GM20000 (cell line): ENCODE data around the gene NLRP7.
"Not testable (repeated sequence)": the region's sequence is repeated elsewhere in the genome, so short reads cannot be mapped to it uniquely, and the experiment has no call there.

Source experiments
- DNase-seq: peaks from one replicate; pipeline ENCODE4 v3.0.0; 2012; ENCODE audit warnings: low spot score
- CTCF ChIP-seq: IDR thresholded peaks from 2 replicates; pipeline ENCODE4 v1.5.1; 2012; ENCODE audit warnings: mild to moderate bottlenecking, control low read depth; ENCODE audit errors: extremely low read depth, missing control alignments

NLRP7 gene

GRCh38 chr19:54905803-54906511, 41.4 kb downstream of the NLRP7 start, which contains the start of gene NCR1:
Gene NCR1 (plus strand): TSS chr19:54906148. CDS start chr19:54906188, 40 bp downstream.
- no peak for TF ChIP-seq CTCF
- no peak for DNase-seq

- TF ChIP-seq CTCF: no peak
- DNase-seq: no peak
These were observed 41.9 kb downstream of the NLRP7 start for GRCh38 chr19:54905421-54905802.

- DNase-seq: not testable (repeated sequence)
These were observed 43.1 kb downstream of the NLRP7 start for GRCh38 chr19:54904261-54904660.

- no peak for DNase-seq
- TF ChIP-seq CTCF: no peak
These were observed 44.0 kb downstream of the NLRP7 start for GRCh38 chr19:54903303-54903702.

GRCh38 chr19:54902061-54902460, 45.3 kb downstream of the NLRP7 start:
- no peak for TF ChIP-seq CTCF
- no peak for DNase-seq

- DNase-seq: not testable (repeated sequence)
These were observed 46.2 kb downstream of the NLRP7 start for GRCh38 chr19:54901153-54901552.

- DNase-seq: not testable (repeated sequence)
These were observed 47.7 kb downstream of the NLRP7 start for GRCh38 chr19:54899646-54900045.

GRCh38 chr19:54898685-54899084, 48.6 kb downstream of the NLRP7 start:
- DNase-seq: not testable (repeated sequence)

- no peak for TF ChIP-seq CTCF
- DNase-seq: no peak
These were observed 51.3 kb downstream of the NLRP7 start for GRCh38 chr19:54896036-54896435.

- DNase-seq: not testable (repeated sequence)
These were observed 53.2 kb downstream of the NLRP7 start for GRCh38 chr19:54894106-54894505.
